Stimulated activated naive CD8-positive, alpha-beta T cell treated with anti-CD3 and anti-CD28 coated beads, Interleukin-15, Interleukin-2, amounts not matched to agents 100 ng/mL and 50 ng/mL, for 24 hours (primary cell): Measurements from ENCODE around the gene KLHL29.

ENCODE experiments used
- H3K27ac Mint-ChIP-seq: one replicate; pipeline ENCODE4 v1.8.0; 2021; ENCODE audit warnings: mild to moderate bottlenecking, mixed read lengths
- H3K27me3 Mint-ChIP-seq: one replicate; pipeline ENCODE4 v1.8.0; 2021; ENCODE audit warnings: mixed read lengths
- H3K36me3 Mint-ChIP-seq: one replicate; pipeline ENCODE4 v1.8.0; 2021; ENCODE audit warnings: low read depth, mixed read lengths
- H3K4me1 Mint-ChIP-seq: one replicate; pipeline ENCODE4 v1.8.0; 2021; ENCODE audit warnings: low read depth, mixed read lengths
- H3K4me3 Mint-ChIP-seq: one replicate; pipeline ENCODE4 v1.8.0; 2021; ENCODE audit warnings: mild to moderate bottlenecking, mixed read lengths
- H3K9me3 Mint-ChIP-seq: one replicate; pipeline ENCODE4 v1.8.0; 2021; ENCODE audit warnings: mixed read lengths

KLHL29 gene

GRCh38 chr2:23751747-23752265, 366.8 kb downstream of the KLHL29 start:
- Mint-ChIP-seq H3K27ac (no peak overlapping the region), H3K36me3 (peaks cover 36% of the 10 kb centered on the region), H3K27me3 (no peaks in the 10 kb centered on the region), H3K4me1 (no peaks in the 10 kb centered on the region), H3K9me3 (no peaks in the 10 kb centered on the region), H3K4me3 (no peak overlapping the region)

DNA sequence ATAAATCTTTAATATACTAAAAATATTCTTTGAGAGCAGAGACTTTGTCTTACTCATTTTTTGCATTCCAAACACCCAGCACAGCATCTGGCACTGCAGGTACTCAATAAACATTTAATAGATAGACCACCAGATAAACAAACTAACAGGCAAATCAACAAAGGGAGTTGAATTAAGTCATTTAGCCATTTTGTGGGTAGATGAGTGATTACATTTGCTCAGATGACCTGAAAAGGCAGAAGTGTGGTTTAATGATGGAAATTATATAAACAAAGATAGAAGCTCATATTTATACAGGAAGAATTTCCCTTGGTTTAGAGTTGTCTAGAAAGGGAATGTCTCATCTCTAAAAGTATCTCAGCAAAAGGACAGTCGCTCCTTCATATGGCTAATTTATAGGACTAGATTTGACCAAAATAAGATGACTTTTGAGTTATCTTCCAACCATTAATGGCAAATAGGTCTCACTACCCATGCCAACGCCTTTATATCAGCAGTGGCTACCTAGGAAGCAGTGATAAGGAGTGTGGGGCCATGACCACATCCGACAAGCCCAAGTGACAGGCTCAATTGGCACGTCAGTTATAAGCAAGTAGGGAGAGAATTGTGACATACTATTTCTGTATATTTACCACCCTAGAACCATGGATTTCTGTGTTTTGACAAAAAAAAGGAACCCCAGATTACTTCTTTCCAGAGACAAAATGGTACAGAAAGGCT, 368.5 kb downstream of the KLHL29 start:
- Mint-ChIP-seq H3K27ac (no peak overlapping the region), H3K27me3 (no peaks in the 10 kb centered on the region), H3K9me3 (no peaks in the 10 kb centered on the region), H3K4me1 (peaks cover 6% of the 10 kb centered on the region), H3K36me3 (peaks cover 53% of the 10 kb centered on the region), H3K4me3 (no peak overlapping the region)

DNA sequence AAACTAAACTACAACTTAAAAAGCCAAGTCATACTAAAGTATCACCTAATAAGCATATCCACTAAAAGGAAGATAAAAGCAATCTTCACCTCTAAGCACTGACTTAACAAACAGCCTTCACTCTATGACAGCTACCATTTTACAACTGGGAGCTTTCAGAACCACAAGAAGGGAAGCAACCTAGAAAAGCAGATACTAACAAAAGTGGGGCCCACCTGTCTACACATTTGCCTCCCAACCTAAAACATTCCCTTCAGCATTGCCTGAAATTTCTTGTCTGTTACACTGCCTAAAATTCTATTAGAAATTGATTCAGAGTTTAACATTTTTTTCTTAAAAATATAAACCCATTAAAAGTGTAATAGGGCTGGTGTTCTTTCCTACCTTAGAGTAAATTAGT, 370.0 kb downstream of the KLHL29 start:
- Mint-ChIP-seq H3K4me3 (no peak overlapping the region), H3K36me3 (peaks cover 53% of the 10 kb centered on the region), H3K4me1 (peaks cover 6% of the 10 kb centered on the region), H3K9me3 (no peaks in the 10 kb centered on the region), H3K27ac (no peak overlapping the region), H3K27me3 (no peaks in the 10 kb centered on the region)

DNA sequence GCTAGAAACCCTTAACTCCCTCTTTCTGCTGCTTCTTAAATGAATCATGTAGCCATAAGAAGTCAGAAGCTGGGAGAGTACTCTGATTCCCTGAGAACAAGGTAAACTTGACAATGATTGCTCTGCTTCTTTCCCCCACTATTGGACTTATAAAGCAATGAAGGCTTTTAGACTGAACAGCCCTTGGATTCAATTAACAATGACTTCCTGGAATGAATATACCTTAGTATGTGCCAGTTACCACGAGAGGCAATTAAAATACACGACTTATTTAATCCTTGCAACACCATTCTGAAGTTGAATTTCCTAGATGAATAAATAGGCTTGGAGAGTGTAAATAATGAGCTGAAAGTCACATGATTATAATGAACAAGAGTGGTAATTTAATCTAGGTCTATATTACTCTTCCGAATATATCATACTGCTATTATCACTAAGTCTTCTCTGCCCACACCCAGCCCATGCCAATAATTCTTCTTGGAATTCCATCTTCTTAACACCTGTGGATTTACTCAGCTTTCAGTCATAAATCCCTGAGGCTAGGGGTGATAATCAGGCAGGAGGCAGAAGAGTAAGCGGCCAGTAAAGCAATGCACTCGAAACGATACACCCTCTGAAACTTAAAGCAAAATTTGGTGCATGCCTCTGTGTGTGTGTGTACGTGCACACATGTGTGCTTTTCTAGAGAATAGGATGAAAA, 371.8 kb downstream of the KLHL29 start:
- Mint-ChIP-seq H3K27me3 (no peaks in the 10 kb centered on the region), H3K27ac (no peak overlapping the region), H3K36me3 (peaks cover 42% of the 10 kb centered on the region), H3K4me1 (peaks cover 10% of the 10 kb centered on the region), H3K9me3 (no peaks in the 10 kb centered on the region), H3K4me3 (no peak overlapping the region)

GRCh38 chr2:23757686-23758433, 372.9 kb downstream of the KLHL29 start:
- Mint-ChIP-seq H3K27me3 (no peaks in the 10 kb centered on the region), H3K9me3 (no peaks in the 10 kb centered on the region), H3K4me3 (no peak overlapping the region), H3K27ac (peak overlapping the region; percentile 3), H3K36me3 (peaks cover 46% of the 10 kb centered on the region), H3K4me1 (peaks cover 10% of the 10 kb centered on the region)
